HCT116 (cell line): Measurements from ENCODE around the gene CA10. TPM values are rescaled to one million over a fixed set of nuclear protein-coding genes. Genes with fewer than 3 reads are reported as not detected.

Experiments
- ATAC-seq: fragments of 200-7000 bp; cut with Tn5 transposase; 2 replicates; pipeline ENCODE4 v1.9.1; 2020; ENCODE audit warnings: mild to moderate bottlenecking, moderate library complexity
- BruUV-seq: library from RNA; stranded (reverse); fragments of 400-500 nt; replicated peaks from 2 replicates; lab custom pipeline; 2021; lab: Mats Ljungman, UMichigan
- CTCF ChIA-PET: fragments of 300-600 bp; sonication (Branson Sonifier 250); formaldehyde crosslinking; loops from one replicate; lab custom pipeline; 2021; ENCODE audit warnings: antibody characterized with exemption; lab: Charles Lee
- POLR2A ChIA-PET: fragments of 300-600, 350-600 bp; sonication (Branson Sonifier 250); formaldehyde crosslinking; loops from one replicate; lab custom pipeline; 2021; ENCODE audit warnings: antibody characterized with exemption; lab: Charles Lee
- RAD21 ChIA-PET, 2 experiments: fragments of 300-600 bp; sonication (Branson Sonifier 250); formaldehyde crosslinking; loops; one replicate each; lab custom pipeline; 2023; ENCODE audit warnings: low total read pairs in 2 of 2; ENCODE audit not compliant: uncharacterized antibody in 2 of 2, unreplicated experiment in 2 of 2, low non-redundant PET in 1 of 2; lab: Charles Lee
- DNase-seq: peaks from one replicate; pipeline ENCODE4 v3.0.0-alpha.2; 2010; ENCODE audit warnings: low read depth, low spot score
- H2AFZ ChIP-seq: fragments of 200-600 bp; shearing (Covaris generic), sonication (generic); 2 replicates; pipeline ENCODE4 v1.6.1; 2017; ENCODE audit warnings: low read depth, mixed run types, mixed read lengths, antibody characterized with exemption, low read length; ENCODE audit not compliant: poor library complexity, severe bottlenecking
- H3K27ac ChIP-seq: 2 replicates; pipeline ENCODE4 v1.5.1; 2012; ENCODE audit warnings: low read depth, low read length
- H3K27me3 ChIP-seq: fragments of 200-600 bp; sonication (generic); 2 replicates; pipeline ENCODE4 v1.6.1; 2016; ENCODE audit warnings: mixed run types, low read length, mixed read lengths; ENCODE audit not compliant: insufficient read depth
- H3K36me3 ChIP-seq, 2 experiments: fragments of 200-500 bp in 1 of 2; fragments of 200-600 bp in 1 of 2; sonication (Bioruptor generic) in 1 of 2; sonication (generic) in 1 of 2; 2 replicates each; pipeline versions ENCODE4 v1.5.1 to v1.6.1; 2014 to 2016; ENCODE audit warnings: low read length in 2 of 2, inconsistent platforms in 1 of 2, mixed read lengths in 1 of 2, mixed run types in 1 of 2; ENCODE audit not compliant: insufficient read depth in 2 of 2, control insufficient read depth in 1 of 2
- H3K4me1 ChIP-seq, 2 experiments: fragments of 200-600 bp in 1 of 2; sonication (generic) in 1 of 2; 2 replicates each; pipeline versions ENCODE4 v1.5.1 to v1.6.1; 2012 to 2017; ENCODE audit warnings: low read length in 2 of 2, inconsistent platforms in 1 of 2, mild to moderate bottlenecking in 1 of 2, mixed read lengths in 1 of 2, mixed run types in 1 of 2, moderate library complexity in 1 of 2; ENCODE audit not compliant: insufficient read depth in 2 of 2, control insufficient read depth in 1 of 2
- H3K4me2 ChIP-seq: fragments of 200-600 bp; sonication (generic); 2 replicates; pipeline ENCODE4 v1.6.1; 2017; ENCODE audit warnings: mixed run types, low read length, mixed read lengths
- H3K4me3 ChIP-seq, 2 experiments: fragments of 200-600 bp in 1 of 2; sonication (generic) in 1 of 2; replicated peaks in 1 of 2; 2 replicates each; pipeline ENCODE4 v1.5.1; 2011 to 2016; ENCODE audit warnings: low read length in 2 of 2, control low read depth in 1 of 2, low read depth in 1 of 2, mild to moderate bottlenecking in 1 of 2, mixed read lengths in 1 of 2, mixed run types in 1 of 2
- H3K79me2 ChIP-seq: fragments of 200-600 bp; sonication (generic); 2 replicates; pipeline ENCODE4 v1.6.1; 2017; ENCODE audit warnings: mild to moderate bottlenecking, mixed run types, low read length, moderate library complexity, mixed read lengths; ENCODE audit not compliant: insufficient read depth
- H3K9ac ChIP-seq: fragments of 200-600 bp; sonication (generic); 2 replicates; pipeline ENCODE4 v1.6.1; 2016; ENCODE audit warnings: low read length, mixed read lengths
- H3K9me2 ChIP-seq: fragments of 200-600 bp; sonication (generic), shearing (Covaris generic); 2 replicates; pipeline ENCODE4 v1.6.1; 2017; ENCODE audit warnings: mixed run types, mild to moderate bottlenecking, moderate library complexity; ENCODE audit not compliant: insufficient read depth
- H3K9me3 ChIP-seq, 2 experiments: fragments of 200-500 bp in 1 of 2; fragments of 200-600 bp in 1 of 2; sonication (Bioruptor generic) in 1 of 2; sonication (generic) in 1 of 2; 2 replicates each; pipeline ENCODE4 v1.6.1; 2014 to 2017; ENCODE audit warnings: low read length in 2 of 2, mixed read lengths in 2 of 2, inconsistent platforms in 1 of 2, low read depth in 1 of 2, mild to moderate bottlenecking in 1 of 2, mixed run types in 1 of 2, moderate library complexity in 1 of 2; ENCODE audit not compliant: control insufficient read depth in 1 of 2, insufficient read depth in 1 of 2
- H4K20me1 ChIP-seq: fragments of 200-600 bp; sonication (generic), shearing (Covaris generic); 2 replicates; pipeline ENCODE4 v1.6.1; 2017; ENCODE audit warnings: mixed run types, mild to moderate bottlenecking, moderate library complexity; ENCODE audit not compliant: insufficient read depth
- CBX3 ChIP-seq: IDR thresholded peaks from 2 replicates; pipeline ENCODE4 v1.6.1; 2012; ENCODE audit warnings: low read depth
- CEBPB ChIP-seq: IDR thresholded peaks from 2 replicates; pipeline ENCODE4 v1.6.1; 2012; ENCODE audit warnings: low read depth
- ELF1 ChIP-seq: IDR thresholded peaks from 2 replicates; pipeline ENCODE4 v1.6.1; 2012; ENCODE audit warnings: low read depth, borderline replicate concordance
- POLR2AphosphoS5 ChIP-seq: IDR thresholded peaks from 2 replicates; pipeline ENCODE4 v1.6.1; 2011; ENCODE audit warnings: mild to moderate bottlenecking, low read depth, low read length, moderate library complexity
- SIN3A ChIP-seq: IDR thresholded peaks from 2 replicates; pipeline ENCODE4 v1.6.1; 2012; ENCODE audit warnings: low read depth
- SP1 ChIP-seq: IDR thresholded peaks from 2 replicates; pipeline ENCODE4 v1.6.1; 2012; ENCODE audit warnings: low read depth
- TCF7L2 ChIP-seq: IDR thresholded peaks from 2 replicates; pipeline ENCODE4 v1.7.0; 2011; ENCODE audit warnings: borderline replicate concordance, inconsistent platforms; ENCODE audit not compliant: insufficient read depth, insufficient read length; ENCODE audit errors: extremely low read depth
- ZFX ChIP-seq: fragments of 450-650 bp; IDR thresholded peaks from 2 replicates; pipeline ENCODE4 v1.6.1; 2017
- ZNF274 ChIP-seq: fragments of 200-500 bp; sonication (Bioruptor generic); IDR thresholded peaks from 2 replicates; pipeline ENCODE4 v1.6.1; 2014; ENCODE audit warnings: mild to moderate bottlenecking, low read depth, low read length, inconsistent platforms
- intact Hi-C: fragments of 100-400 bp; cut with micrococcal nuclease; formaldehyde crosslinking; loops from 2 replicates; pipeline ENCODE4 v1.10.0; 2022
- total RNA-seq: library from RNA; stranded (reverse); gene quantifications from one replicate; pipeline ENCODE4 v1.2.1, GENCODE V29; 2021; ENCODE audit not compliant: unreplicated experiment
- TF ChIP-seq, protein P1 (sequence below): IDR thresholded peaks from 2 replicates; pipeline ENCODE4 v1.6.1; 2012
- TF ChIP-seq, protein P2 (sequence below): IDR thresholded peaks from 2 replicates; pipeline ENCODE4 v1.6.1; 2012; ENCODE audit warnings: low read depth

CA10 gene
- total RNA-seq, 1 experiment from 2014 or later, result not detected

DNA sequence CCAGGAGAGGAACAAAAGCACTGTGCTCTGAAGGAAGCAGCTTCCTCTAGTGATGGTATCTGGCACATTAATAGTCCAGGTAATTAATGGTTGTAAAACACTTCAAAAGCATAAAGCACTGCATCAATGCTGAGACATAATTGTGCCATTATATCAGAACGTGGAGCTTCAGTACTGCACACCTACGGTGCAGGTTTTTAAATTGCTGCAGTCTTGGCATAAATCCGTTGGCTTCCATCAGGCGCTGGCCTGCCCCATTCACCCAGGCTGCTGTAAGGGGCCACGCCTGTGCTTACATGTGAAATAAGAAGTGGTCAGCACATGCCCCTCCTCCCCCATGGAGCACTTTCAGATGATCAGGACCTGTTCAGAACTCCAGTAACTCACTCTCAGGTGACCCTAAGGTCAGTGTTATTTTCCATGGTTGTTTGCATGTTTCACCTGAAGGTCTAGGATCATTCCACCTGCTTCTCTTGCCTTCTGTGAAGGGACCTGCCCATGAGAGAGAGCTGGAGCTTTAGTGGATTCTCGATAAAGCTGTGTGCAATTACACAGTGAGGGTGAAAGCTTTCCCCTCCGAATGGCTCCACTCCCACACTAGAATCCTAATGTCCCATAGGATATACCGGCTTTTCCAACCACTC lies 345.3 kb downstream of the CA10 start (continued):
- no peak for TF ChIP-seq CEBPB
- TF ChIP-seq, protein P1, sequence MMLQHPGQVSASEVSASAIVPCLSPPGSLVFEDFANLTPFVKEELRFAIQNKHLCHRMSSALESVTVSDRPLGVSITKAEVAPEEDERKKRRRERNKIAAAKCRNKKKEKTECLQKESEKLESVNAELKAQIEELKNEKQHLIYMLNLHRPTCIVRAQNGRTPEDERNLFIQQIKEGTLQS, result no peak
- no peak for TF ChIP-seq ELF1
- no peak for TF ChIP-seq ZNF274
- TF ChIP-seq TCF7L2, result no peak
- TF ChIP-seq ZFX, result no peak
- no peak for TF ChIP-seq POLR2AphosphoS5
- TF ChIP-seq, all 23 proteins: peak for 0

DNA sequence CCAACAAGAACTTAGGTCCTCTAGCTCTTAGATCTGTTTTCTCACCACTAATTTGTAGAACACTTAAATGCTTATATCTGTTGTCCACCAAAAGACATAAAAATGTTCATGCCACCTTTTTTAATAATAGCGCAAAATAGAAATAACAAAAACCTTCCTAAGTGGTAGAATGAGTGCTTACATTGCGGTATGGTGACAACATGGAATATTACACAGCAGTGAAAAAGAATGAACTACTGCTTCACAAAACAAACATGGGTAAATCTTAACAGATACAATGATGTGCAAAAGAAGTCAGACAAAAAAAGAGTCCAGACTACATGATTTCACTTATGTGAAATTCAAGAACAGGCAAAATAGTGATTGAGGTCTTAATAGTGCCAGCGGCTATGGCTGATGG lies 351.1 kb downstream of the CA10 start:
- intact Hi-C loops, result no loop called here
- no peak overlapping the region for H2AFZ ChIP-seq
- H3K4me2 ChIP-seq, result no peak overlapping the region
- CTCF ChIA-PET, result no interaction called here
- H4K20me1 ChIP-seq, result no peaks in the 10 kb centered on the region
- DNase-seq (no peak), ATAC-seq (no peak)
- H3K79me2 ChIP-seq, result no peaks in the 10 kb centered on the region
- H3K4me1 ChIP-seq, result no peaks in the 10 kb centered on the region
- H3K27me3 ChIP-seq, result no peaks in the 10 kb centered on the region
- RAD21 ChIA-PET, result no interaction called here
- no peaks in the 10 kb centered on the region for H3K9me3 ChIP-seq
- no TSS peak for BruUV-seq
- H3K4me3 ChIP-seq, result no peak overlapping the region
- H3K27ac ChIP-seq, result no peak overlapping the region
- TF ChIP-seq POLR2AphosphoS5 (no peak), SP1 (no peak), SIN3A (no peak), CBX3 (no peak), TCF7L2 (no peak), ELF1 (no peak)
- TF ChIP-seq, protein P2, sequence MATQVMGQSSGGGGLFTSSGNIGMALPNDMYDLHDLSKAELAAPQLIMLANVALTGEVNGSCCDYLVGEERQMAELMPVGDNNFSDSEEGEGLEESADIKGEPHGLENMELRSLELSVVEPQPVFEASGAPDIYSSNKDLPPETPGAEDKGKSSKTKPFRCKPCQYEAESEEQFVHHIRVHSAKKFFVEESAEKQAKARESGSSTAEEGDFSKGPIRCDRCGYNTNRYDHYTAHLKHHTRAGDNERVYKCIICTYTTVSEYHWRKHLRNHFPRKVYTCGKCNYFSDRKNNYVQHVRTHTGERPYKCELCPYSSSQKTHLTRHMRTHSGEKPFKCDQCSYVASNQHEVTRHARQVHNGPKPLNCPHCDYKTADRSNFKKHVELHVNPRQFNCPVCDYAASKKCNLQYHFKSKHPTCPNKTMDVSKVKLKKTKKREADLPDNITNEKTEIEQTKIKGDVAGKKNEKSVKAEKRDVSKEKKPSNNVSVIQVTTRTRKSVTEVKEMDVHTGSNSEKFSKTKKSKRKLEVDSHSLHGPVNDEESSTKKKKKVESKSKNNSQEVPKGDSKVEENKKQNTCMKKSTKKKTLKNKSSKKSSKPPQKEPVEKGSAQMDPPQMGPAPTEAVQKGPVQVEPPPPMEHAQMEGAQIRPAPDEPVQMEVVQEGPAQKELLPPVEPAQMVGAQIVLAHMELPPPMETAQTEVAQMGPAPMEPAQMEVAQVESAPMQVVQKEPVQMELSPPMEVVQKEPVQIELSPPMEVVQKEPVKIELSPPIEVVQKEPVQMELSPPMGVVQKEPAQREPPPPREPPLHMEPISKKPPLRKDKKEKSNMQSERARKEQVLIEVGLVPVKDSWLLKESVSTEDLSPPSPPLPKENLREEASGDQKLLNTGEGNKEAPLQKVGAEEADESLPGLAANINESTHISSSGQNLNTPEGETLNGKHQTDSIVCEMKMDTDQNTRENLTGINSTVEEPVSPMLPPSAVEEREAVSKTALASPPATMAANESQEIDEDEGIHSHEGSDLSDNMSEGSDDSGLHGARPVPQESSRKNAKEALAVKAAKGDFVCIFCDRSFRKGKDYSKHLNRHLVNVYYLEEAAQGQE, result no peak
- H3K9me2 ChIP-seq, result no peaks in the 10 kb centered on the region
- H3K36me3 ChIP-seq, result no peaks in the 10 kb centered on the region
- POLR2A ChIA-PET, result no interaction called here
- no peak overlapping the region for H3K9ac ChIP-seq
